ENCODE results near the gene IGHMBP2.

- TF ChIP-seq, protein P1, sequence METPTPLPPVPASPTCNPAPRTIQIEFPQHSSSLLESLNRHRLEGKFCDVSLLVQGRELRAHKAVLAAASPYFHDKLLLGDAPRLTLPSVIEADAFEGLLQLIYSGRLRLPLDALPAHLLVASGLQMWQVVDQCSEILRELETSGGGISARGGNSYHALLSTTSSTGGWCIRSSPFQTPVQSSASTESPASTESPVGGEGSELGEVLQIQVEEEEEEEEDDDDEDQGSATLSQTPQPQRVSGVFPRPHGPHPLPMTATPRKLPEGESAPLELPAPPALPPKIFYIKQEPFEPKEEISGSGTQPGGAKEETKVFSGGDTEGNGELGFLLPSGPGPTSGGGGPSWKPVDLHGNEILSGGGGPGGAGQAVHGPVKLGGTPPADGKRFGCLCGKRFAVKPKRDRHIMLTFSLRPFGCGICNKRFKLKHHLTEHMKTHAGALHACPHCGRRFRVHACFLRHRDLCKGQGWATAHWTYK (CRISPR knock-in tag; IDR thresholded peaks at IDR 0.05) = no peak
- TF ChIP-seq EP300 (IDR thresholded peaks at IDR 0.05; ENCODE audit: low read length) (no peak), MAX (CRISPR knock-in tag; IDR thresholded peaks at IDR 0.05) (no peak), PCBP2 (IDR thresholded peaks at IDR 0.05; ENCODE audit: low read depth, low read length, poor library complexity, severe bottlenecking) (no peak), HDGF (IDR thresholded peaks at IDR 0.05) (no peak), CAMTA2 (CRISPR knock-in tag; conservative IDR thresholded peaks at IDR 0.05) (no peak), TCF7 (IDR thresholded peaks at IDR 0.05; ENCODE audit: borderline replicate concordance) (no peak), TAF15 (IDR thresholded peaks at IDR 0.05; ENCODE audit: low read depth, low read length) (no peak)
- TF ChIP-seq, protein P2, sequence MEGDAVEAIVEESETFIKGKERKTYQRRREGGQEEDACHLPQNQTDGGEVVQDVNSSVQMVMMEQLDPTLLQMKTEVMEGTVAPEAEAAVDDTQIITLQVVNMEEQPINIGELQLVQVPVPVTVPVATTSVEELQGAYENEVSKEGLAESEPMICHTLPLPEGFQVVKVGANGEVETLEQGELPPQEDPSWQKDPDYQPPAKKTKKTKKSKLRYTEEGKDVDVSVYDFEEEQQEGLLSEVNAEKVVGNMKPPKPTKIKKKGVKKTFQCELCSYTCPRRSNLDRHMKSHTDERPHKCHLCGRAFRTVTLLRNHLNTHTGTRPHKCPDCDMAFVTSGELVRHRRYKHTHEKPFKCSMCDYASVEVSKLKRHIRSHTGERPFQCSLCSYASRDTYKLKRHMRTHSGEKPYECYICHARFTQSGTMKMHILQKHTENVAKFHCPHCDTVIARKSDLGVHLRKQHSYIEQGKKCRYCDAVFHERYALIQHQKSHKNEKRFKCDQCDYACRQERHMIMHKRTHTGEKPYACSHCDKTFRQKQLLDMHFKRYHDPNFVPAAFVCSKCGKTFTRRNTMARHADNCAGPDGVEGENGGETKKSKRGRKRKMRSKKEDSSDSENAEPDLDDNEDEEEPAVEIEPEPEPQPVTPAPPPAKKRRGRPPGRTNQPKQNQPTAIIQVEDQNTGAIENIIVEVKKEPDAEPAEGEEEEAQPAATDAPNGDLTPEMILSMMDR (IDR thresholded peaks at IDR 0.05 in 2 of 3, conservative IDR thresholded peaks at IDR 0.05 in 1 of 3; ENCODE audit: insufficient read depth in 2 of 3, low read depth in 1 of 3, low read length in 3 of 3) = peak; percentile 40 to 62 (median 51); a peak in 4 of 6 replicates
Observed at GRCh38 chr11:68956142-68956541, 52.5 kb downstream of the IGHMBP2 start.
